Purkinje cell (primary cell): Measurements from ENCODE around the gene ZC3HAV1. TPM values are rescaled to one million over a fixed set of nuclear protein-coding genes. Genes with fewer than 3 reads are reported as not detected.

Source experiments
- polyA plus RNA-seq: library from polyadenylated mRNA; unstranded; fragments of >200 nt; fragmentation: Nextera tagmentation; gene quantifications from 2 replicates; pipeline ENCODE4 v1.2.1, GENCODE V29; 2014

The ZC3HAV1 gene
- polyA plus RNA-seq, result 0.78 and 1.1 TPM in 2 replicates

DNA sequence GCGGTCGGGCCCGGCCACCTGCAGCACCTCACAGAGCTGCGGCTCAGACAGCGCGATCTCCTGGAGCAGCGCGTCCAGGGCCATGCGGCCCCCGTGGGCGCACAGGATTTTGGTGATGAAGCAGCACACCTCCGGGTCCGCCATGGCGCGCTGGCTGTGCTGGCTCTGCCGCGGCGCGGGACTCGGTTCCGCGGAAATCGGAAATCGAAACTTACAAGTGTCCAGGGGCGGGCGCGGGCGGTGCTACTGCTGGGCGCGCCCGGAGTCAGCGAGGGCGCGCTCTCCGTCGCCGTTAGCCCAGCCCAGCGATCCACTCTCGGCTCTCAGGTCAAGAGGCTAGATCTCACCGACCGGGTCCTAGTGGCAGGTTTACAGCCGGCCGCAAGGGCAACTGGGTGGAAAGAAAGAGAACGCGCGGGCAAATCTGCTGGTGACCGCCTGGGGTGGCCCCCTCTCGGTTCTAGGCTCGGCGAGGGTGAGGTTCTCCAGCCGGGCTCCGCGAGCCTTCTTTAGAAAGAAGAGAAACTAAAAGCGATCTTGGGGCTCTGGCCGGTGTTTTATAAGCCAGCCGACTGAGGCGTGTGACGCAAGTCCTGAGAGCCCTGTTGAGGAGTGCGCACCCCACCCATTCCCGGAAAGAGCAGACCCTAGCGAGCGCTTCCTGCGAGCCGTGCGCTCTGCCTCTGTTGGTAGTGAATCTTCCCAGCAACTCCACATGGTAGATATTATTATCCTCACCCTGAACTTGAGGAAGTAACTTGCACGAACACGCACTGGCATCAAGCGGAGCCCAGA lies at the start of gene ZC3HAV1:
Gene ZC3HAV1 (minus strand): TSS at position 533 of the 795 bp plus-strand sequence. CDS start 389 bp downstream, at position 144.

DNA sequence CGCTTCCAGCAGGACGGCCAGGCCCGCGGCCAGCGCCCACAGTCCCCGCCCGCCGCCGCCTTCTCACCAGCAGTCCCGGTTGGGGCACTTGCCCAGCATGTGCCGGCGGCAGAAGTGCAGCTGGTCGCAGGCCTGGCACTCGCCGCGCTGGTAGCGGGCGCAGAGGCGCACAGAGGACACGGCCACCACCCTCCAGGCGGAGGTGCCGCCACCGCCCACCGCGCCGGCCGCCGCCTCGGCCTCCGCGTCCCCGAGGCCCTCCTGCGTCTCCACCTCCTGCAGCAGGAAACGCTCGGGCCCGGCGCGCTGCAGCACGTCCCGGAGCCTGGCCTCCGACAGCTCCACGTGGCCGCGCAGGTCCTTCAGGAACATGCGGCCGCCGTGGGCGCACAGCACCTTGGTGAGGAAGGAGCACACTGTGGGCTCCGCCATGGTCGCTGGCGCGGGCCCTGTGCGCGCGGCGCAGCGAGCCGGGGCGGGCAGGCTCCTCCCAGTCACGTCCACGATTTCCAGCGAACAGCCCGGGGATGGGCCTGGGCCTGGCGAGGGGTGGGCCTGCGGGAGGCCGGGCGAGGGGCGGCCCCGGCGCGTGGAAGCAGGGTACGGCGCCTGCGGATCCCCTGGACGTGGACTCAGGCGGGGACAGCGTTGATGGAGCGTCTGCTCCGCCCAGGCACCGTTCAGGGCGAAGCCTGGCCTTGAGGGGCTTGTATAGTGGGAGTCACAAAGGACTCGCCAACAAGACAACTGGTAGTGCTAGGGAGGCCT lies 73.8 kb downstream of the ZC3HAV1 start, which contains the start of gene ZC3HAV1L:
Gene ZC3HAV1L (minus strand): TSS at position 457 of the 768 bp plus-strand sequence. CDS start 25 bp downstream, at position 432.

Other genes starting within 250 kb of the ZC3HAV1 start
- gene KIAA1549, start 128.3 kb downstream of the ZC3HAV1 start, polyA plus RNA-seq, result 1.0 TPM in 1 of 2 replicates, not detected in the other
- not detected in 2 replicates for gene ZC3HAV1L, start 73.7 kb downstream of the ZC3HAV1 start, polyA plus RNA-seq
- 7.0 and 8.5 TPM in 2 replicates for gene UBN2, start 121.5 kb upstream of the ZC3HAV1 start, polyA plus RNA-seq
- 316 and 393 TPM in 2 replicates for gene FMC1, start 231.6 kb upstream of the ZC3HAV1 start, polyA plus RNA-seq